ES-I3 (cell line): ENCODE measurements around the gene C19orf73.
"Not testable (repeated sequence)": the region's sequence is repeated elsewhere in the genome, so short reads cannot be mapped to it uniquely, and the experiment has no call there.

ENCODE experiments used
- H3K36me3 ChIP-seq: 2 replicates; pipeline ENCODE4 v1.6.1; 2013; ENCODE audit warnings: mild to moderate bottlenecking, low read length, control low read depth, moderate library complexity; ENCODE audit not compliant: insufficient read depth
- H3K4me1 ChIP-seq: 2 replicates; pipeline ENCODE4 v1.6.1; 2013; ENCODE audit warnings: mild to moderate bottlenecking, control low read depth, low read length; ENCODE audit not compliant: insufficient read depth
- H3K9ac ChIP-seq: 2 replicates; pipeline ENCODE4 v1.6.1; 2013; ENCODE audit warnings: low read depth, mild to moderate bottlenecking, low read length, moderate library complexity
- H3K9me3 ChIP-seq: 2 replicates; pipeline ENCODE4 v1.6.1; 2013; ENCODE audit warnings: mild to moderate bottlenecking, low read length, moderate library complexity; ENCODE audit not compliant: control insufficient read depth, insufficient read depth

Gene C19orf73

DNA sequence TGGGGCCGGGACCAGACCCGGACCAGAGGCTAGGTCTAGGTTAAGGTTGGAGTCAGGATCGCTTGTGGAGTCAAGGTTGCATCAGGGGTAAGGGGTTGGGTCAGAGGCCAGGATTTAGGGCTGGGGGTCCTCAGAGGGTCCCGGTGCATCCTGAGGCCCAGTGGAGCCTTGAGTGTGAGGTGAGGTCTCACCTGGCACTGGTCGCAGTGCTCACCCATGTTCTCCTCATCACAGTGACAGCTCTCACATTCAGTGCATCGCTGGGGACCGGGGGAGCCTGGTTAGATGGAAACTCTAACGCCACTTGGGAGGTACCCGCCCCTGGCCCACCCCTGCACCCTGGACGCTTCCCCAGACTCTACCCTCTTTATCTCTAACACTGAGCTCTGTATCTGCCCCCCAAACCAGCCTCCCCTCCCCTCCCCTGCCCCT is 33.2 kb upstream of the C19orf73 start:
- Histone ChIP-seq H3K4me1 (peaks cover 9% of the 10 kb centered on the region; the same call in 1 of the 2 replicates), H3K9me3 (no peaks in the 10 kb centered on the region), H3K9ac (peak overlapping the region; percentile 8; the same call in 1 of the 2 replicates), H3K36me3 (no peaks in the 10 kb centered on the region)

DNA sequence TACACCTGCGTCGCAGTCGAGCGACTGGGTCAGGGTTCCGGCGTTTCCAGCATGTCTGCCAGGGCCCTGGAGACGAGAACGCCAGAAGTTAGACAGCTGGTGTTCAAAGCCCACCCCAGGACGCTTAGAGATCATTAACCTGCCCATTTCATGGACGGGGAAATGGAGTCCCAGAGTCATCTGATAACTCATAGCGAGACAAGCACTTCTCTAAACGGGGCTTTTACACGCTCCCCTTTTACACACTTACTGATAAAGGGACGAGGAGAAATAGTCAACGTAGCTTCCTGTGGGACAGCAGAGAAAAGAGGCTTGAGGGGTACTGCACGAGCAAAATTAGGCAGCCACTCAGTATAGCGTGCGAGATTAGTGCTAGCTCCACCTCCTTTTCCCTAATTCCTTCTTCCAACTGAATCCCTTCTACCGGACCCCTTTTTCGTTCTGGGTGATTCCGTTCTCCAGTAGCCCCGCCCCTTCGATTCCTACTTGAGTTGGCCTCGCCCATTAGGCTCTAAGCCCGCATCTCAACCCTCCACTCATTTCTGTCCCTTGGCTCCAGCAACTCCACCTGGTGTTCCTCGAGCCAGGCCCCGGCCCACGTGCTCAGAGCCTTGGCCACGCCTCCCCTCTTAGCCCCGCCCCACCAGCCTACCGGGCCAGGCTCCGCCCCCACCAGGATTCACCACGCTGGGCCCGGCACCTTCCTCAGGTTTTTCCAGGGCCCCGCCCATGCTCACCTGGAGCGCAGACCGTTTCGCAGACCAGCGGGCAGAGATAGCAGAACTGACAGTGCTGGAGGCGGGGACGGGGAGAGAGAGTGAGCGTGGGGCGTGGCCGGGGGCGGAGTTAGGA is 32.5 kb upstream of the C19orf73 start:
- H3K9me3 ChIP-seq = no peaks in the 10 kb centered on the region
- peak overlapping the region; percentile 89; the same call in 1 of the 2 replicates for H3K9ac ChIP-seq
- peaks cover 13% of the 10 kb centered on the region; the same call in 1 of the 2 replicates for H3K4me1 ChIP-seq
- H3K36me3 ChIP-seq = no peaks in the 10 kb centered on the region

DNA sequence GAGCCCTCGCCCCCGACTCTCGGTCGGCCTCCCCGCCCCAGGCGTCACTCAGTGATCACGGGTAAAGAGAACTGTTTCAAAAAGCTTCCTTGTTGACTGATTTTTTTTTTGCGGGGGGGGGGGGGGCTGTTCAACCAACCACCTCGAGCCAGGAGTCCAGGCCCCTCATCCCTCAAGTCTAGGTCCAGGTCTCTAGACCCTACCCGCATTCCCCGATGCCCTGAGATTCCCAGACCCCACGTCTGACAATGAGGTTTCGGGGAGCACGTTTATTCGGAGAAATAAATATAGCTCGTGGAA is 32.0 kb upstream of the C19orf73 start:
- H3K4me1 ChIP-seq = peaks cover 9% of the 10 kb centered on the region; the same call in 1 of the 2 replicates
- H3K9ac ChIP-seq = peak overlapping the region; percentile 89; the same call in 1 of the 2 replicates
- H3K36me3 ChIP-seq = no peaks in the 10 kb centered on the region
- no peaks in the 10 kb centered on the region for H3K9me3 ChIP-seq

DNA sequence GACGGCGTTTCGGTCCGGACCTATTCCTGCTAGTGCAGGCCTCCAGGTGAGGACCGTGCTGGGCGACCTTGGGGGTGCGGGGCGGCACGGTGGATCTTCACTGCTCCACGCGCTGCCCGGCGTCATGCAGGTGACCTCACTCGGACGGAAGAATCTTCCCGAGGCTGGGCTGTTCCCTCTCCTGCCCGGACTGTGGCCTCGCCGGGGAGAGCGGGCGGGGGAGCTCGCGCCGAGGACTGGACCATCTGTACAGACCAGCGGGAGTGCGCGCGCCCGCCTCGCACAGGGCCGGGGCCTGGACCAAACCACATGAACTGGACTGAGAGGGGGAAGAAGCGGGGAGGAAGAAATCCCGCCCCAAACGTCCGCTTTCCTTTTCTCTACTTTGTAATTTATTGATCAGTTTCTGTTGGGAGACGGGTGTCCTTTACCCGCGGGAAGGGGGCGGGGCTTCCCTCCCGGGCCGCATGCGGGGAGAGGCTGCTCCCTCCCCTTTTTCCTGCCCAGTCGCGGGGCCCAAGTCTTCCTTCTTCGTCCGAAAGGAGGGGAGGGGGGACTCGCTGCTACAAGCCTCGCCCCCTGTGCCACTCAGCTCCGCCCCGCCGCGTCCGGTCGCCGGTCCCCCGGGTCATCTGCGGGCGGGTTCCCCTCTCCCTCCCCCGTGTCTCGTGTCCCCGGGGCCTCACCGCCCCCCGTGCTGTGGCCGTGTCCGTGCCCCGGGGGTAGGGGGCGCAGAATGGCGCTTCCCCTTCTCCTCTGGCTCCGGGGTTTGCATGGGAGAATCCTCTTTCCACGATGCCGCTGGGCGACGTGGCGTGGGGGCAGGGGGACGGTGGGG is 31.4 kb upstream of the C19orf73 start:
- Histone ChIP-seq H3K4me1 (peaks cover 4% of the 10 kb centered on the region; the same call in 1 of the 2 replicates), H3K9ac (peak overlapping the region; percentile 89), H3K9me3 (no peaks in the 10 kb centered on the region), H3K36me3 (no peaks in the 10 kb centered on the region)

DNA sequence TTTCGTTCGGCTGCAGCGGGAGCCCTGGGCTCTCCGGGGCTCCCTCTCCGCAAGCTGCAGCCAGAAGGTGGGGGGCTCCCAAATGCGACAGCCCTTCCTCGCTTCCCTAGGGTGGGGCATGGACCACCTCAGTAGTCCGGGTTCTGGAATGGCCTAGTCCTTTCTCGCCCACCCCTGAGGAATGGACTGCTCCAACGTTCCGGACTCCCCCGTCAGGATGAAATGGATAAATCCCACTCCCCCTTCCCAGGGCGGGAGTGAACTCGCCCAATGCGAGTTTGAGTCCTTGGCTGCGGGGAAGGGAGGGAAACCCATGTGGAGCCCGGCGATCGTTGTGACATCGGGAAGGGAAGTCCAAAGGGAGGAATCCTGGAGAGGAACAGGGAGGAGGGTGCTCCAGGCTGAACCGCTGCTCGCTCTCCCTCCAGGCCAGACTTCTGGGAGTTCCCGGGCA is 30.7 kb upstream of the C19orf73 start:
- Histone ChIP-seq H3K9ac (peak overlapping the region; percentile 89), H3K4me1 (peaks cover 4% of the 10 kb centered on the region; the same call in 1 of the 2 replicates), H3K36me3 (no peaks in the 10 kb centered on the region), H3K9me3 (no peaks in the 10 kb centered on the region)

DNA sequence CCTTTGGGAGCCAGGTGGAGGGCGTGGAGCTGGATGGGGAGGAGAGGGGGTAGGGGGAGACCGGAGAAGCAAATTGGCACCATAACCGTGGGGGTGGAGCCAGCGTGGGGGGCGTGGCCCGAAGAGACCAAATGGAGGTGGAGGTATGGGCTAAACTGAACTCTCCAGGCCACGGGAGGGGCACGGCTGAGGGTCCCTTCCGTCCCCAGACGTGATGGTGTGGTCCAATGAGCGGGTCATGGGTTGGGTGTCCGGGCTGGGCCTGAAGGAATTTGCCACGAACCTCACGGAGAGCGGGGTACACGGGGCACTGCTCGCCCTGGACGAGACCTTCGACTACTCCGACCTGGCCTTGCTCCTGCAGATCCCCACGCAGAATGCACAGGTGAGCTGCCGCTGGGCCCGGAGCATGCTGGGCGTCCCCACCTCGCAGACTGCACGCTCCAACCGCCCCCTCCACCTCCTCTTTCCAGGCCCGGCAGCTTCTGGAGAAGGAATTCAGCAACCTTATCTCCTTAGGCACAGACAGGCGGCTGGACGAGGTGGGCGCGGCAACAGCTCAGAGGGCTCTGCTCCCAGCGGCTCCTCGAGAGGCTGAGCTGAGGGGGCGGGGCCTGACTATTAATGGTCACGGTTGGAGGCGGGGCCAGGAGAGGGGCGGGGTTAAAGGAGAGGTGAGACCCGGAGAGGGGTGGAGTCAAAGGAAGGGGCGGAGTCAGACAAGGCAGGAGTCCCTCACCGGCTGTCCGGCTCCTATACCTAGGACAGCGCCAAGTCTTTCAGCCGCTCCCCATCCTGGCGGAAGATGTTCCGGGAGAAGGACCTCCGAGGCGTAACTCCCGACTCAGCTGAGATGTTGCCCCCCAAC is 30.1 kb upstream of the C19orf73 start:
- H3K9me3 ChIP-seq = no peaks in the 10 kb centered on the region
- H3K4me1 ChIP-seq = 0 out of 2 replicates have a peak, but pooled peaks cover 4% of the 10 kb centered on the region
- peak overlapping the region; percentile 89 for H3K9ac ChIP-seq
- no peaks in the 10 kb centered on the region for H3K36me3 ChIP-seq

DNA sequence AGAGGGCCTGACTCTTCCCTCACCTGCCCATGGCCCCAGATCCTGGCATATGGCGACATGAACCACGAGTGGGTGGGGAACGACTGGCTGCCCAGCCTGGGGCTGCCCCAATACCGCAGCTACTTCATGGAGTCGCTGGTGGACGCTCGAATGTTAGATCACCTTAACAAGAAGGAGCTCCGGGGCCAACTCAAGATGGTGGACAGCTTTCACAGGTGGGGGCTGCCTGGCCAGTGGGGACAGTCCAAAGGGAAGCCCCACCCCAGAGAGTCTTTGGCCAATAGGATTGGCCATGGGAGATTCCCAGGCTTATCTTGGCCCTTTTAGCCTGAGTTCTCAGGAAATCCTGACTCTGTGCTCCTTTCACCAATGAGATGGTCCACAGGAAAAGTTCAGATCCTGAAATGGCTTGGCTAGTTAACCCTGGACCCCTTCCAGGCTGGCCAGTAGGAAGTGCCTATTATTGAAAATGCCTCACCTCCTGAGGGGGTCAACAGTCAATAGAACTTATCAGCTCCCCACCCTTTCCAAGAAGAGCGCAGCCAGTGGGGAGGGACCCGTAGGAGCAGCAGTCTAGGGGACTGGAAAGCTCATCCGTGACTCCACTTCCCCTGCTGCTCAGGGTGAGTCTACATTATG is 29.2 kb upstream of the C19orf73 start:
- peak overlapping the region; percentile 50 for H3K9ac ChIP-seq
- H3K4me1 ChIP-seq = 0 out of 2 replicates have a peak, but pooled peaks cover 4% of the 10 kb centered on the region
- H3K36me3 ChIP-seq = no peaks in the 10 kb centered on the region
- H3K9me3 ChIP-seq = no peaks in the 10 kb centered on the region

DNA sequence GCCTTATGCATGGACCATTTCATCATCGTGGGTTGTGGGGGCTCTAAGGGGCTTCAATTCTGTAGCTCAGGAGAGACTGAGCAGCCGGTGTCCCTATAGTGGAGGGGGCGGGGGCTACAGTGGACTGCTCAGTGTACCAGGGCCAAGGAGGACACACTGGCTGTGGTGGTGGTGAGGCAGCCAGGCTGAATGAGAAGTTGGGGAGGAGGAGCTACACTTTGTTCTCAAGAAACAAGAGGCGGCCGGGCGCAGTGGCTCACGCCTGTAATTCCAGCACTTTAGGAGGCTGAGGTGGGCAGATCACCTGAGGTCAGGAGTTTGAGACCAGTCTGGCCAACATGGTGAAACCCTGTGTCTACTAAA is 27.4 kb upstream of the C19orf73 start:
- not testable (repeated sequence) for H3K9me3 ChIP-seq, H3K36me3 ChIP-seq, H3K4me1 ChIP-seq
- H3K9ac ChIP-seq = peak overlapping the region; percentile 43

DNA sequence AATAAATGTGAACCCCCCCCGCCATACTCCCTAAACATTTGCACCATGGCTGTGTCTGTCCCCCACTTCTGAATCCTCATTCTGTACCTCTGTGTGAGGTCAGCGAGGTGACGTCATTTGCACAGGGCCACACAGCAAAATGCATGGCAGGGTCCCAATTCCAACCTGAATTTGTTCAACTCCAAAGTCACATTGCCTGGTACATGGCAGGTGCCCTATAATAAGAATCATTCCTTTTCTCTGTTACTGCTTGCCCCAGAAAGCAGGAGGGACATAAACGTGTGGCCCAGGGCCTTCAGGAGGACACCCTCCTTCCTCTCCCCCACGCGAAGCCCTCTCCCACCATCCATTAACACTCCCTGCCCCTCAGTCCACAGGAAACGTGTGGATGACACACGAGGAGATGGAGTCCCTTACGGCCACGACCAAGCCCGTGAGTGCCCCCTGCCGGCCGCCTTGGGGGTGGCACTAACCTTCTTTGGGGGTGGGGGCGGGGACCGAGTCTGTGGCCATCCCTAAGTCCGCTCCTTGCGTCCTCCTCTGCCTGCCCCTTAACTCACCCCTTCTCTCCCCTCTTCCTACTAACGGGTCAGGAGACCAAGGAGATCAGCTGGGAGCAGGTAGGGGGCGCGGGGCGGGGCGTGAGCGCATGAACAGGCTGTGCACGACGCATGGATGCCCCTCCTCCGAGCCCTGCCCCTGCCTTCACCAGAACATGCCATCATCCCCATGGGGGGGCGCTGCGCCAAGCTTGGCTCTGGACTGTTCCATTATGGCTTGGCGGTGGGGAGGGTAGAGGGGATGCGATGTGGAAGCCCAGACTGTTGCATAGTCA is 26.8 kb upstream of the C19orf73 start:
- Histone ChIP-seq H3K36me3 (no peaks in the 10 kb centered on the region), H3K4me1 (0 out of 2 replicates have a peak, but pooled peaks cover 4% of the 10 kb centered on the region), H3K9ac (peak overlapping the region; percentile 43), H3K9me3 (no peaks in the 10 kb centered on the region)

DNA sequence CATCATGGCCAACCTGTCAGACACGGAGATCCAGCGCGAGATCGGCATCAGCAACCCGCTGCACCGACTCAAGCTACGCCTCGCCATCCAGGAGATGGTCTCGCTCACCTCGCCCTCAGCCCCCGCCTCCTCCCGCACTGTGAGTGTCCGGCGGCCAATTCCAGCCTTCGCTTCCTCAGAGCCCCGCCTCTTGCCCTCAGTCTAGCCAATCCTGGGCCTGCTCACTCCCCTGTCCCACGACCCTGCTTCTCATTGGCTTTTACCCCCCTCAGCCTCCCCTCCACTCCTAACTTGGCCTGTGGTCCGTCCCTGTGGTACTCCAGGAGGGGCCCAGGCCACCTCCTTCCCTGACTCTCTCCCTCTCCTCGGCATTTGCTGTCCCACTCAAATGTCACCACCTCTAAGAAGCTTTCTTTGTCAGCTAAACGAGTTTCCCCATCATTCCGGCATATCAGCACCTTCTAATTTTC is 24.0 kb upstream of the C19orf73 start:
- peak overlapping the region; percentile 53; the same call in 1 of the 2 replicates for H3K9ac ChIP-seq
- H3K4me1 ChIP-seq = peaks cover 9% of the 10 kb centered on the region; the same call in 1 of the 2 replicates
- no peaks in the 10 kb centered on the region for H3K36me3 ChIP-seq
- no peaks in the 10 kb centered on the region for H3K9me3 ChIP-seq

DNA sequence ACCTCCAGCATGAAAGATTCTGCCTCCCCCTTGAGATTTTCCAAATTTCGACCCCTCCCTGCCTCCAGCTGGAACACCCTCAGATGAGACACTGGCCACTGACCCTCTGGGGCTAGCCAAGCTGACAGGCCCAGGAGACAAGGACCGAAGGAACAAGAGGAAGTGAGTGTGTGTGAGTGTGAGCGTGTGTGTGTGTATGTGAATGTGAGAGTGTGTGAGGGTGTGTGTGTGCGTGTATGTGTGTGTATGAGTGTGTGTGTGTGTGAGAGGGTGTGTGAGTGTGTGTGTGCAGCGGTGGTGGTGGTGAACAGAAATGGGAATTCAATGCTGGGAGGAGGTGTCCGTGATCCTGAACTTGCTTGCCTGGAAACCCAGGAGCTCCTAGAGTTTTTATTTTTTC is 22.4 kb upstream of the C19orf73 start:
- H3K9me3 ChIP-seq = no peaks in the 10 kb centered on the region
- H3K4me1 ChIP-seq = peaks cover 4% of the 10 kb centered on the region; the same call in 1 of the 2 replicates
- no peaks in the 10 kb centered on the region; the same call in none of the 2 replicates for H3K36me3 ChIP-seq
- no peak overlapping the region for H3K9ac ChIP-seq

DNA sequence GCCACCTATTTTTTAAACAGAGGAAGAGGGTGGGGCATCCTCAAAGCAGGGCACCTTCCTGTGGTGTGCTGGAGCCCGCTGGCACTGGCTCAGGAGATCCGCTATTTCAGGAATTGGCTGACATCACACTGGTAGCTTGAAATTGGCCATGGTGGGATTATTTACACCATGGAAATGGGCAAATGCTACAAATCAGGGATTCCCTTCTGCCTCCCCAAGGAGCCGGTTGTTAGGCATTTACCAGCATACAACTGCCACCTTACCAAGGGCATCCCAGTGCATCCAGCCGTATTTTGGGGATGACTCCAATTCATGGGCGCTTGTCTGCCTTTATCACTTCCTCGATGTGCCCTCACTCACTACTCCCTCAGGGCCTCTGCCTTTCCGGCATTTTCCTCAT is 22.0 kb upstream of the C19orf73 start:
- Histone ChIP-seq H3K36me3 (no peaks in the 10 kb centered on the region; the same call in none of the 2 replicates), H3K4me1 (peaks cover 5% of the 10 kb centered on the region; the same call in 1 of the 2 replicates), H3K9ac (no peak overlapping the region), H3K9me3 (no peaks in the 10 kb centered on the region)

DNA sequence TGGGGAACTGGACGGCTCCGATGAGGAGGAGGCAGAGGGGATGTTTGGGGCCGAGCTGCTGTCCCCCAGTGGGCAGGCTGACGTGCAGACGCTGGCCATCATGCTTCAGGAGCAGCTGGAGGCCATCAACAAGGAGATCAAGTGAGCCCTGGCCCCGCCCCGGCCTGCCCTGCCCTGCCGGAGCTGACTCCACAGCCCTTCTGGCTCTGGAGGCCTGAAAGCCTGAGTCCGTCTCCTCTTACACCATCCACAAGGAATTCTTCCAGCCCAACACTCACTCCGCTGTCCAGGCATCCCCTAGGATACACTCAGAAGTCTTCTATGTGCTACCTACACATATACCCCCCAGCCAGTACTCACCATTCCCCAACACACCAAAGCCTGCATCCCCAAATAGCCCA is 17.8 kb upstream of the C19orf73 start:
- no peaks in the 10 kb centered on the region; the same call in none of the 2 replicates for H3K36me3 ChIP-seq
- peaks cover 16% of the 10 kb centered on the region for H3K4me1 ChIP-seq
- no peak overlapping the region for H3K9ac ChIP-seq
- H3K9me3 ChIP-seq = no peaks in the 10 kb centered on the region
